Osteoblast (primary cell): ENCODE measurements around the gene TPPP2. TPM values are rescaled to one million over a fixed set of nuclear protein-coding genes. Genes with fewer than 3 reads are reported as not detected.

Source experiments
- DNase-seq: peaks from one replicate; pipeline ENCODE4 v3.0.0; 2011; ENCODE audit warnings: low spot score, mixed read lengths; ENCODE audit not compliant: insufficient read length; ENCODE audit errors: missing footprints
- H2AFZ ChIP-seq: 2 replicates; pipeline ENCODE4 v1.6.0; 2011; ENCODE audit warnings: mild to moderate bottlenecking, low read length
- H3K27ac ChIP-seq: 2 replicates; pipeline ENCODE4 v1.5.1; 2011; ENCODE audit warnings: mild to moderate bottlenecking, low read depth, low read length, moderate library complexity
- H3K27me3 ChIP-seq: 2 replicates; pipeline ENCODE4 v1.6.0; 2012; ENCODE audit warnings: mild to moderate bottlenecking, control low read depth, inconsistent platforms, low read length, moderate library complexity; ENCODE audit not compliant: insufficient read depth
- H3K36me3 ChIP-seq: 2 replicates; pipeline ENCODE4 v1.5.1; 2011; ENCODE audit warnings: mild to moderate bottlenecking, low read length, control low read depth, moderate library complexity; ENCODE audit not compliant: insufficient read depth
- H3K4me1 ChIP-seq: 2 replicates; pipeline ENCODE4 v1.5.1; 2011; ENCODE audit warnings: mild to moderate bottlenecking, low read length, control low read depth, moderate library complexity; ENCODE audit not compliant: insufficient read depth
- H3K4me2 ChIP-seq: 2 replicates; pipeline ENCODE4 v1.6.0; 2011; ENCODE audit warnings: mild to moderate bottlenecking, low read length; ENCODE audit not compliant: insufficient read depth
- H3K4me3 ChIP-seq: fragments of 200-600 bp; sonication (generic); 3 replicates; pipeline ENCODE4 v1.5.1; 2012; ENCODE audit warnings: mild to moderate bottlenecking, low read length, inconsistent platforms; ENCODE audit not compliant: insufficient read depth
- H3K79me2 ChIP-seq: 2 replicates; pipeline ENCODE4 v1.6.0; 2012; ENCODE audit warnings: mild to moderate bottlenecking, low read length, control low read depth, inconsistent platforms; ENCODE audit not compliant: insufficient read depth
- H3K9me3 ChIP-seq: 2 replicates; pipeline ENCODE4 v1.5.1; 2011; ENCODE audit warnings: low read depth, low read length, control low read depth
- H4K20me1 ChIP-seq: 2 replicates; pipeline ENCODE4 v1.6.0; 2012; ENCODE audit warnings: mild to moderate bottlenecking, low read length, control low read depth; ENCODE audit not compliant: insufficient read depth
- CTCF ChIP-seq: IDR thresholded peaks from 2 replicates; pipeline ENCODE4 v1.5.1; 2011; ENCODE audit warnings: mild to moderate bottlenecking, low read depth, low read length, moderate library complexity; ENCODE audit errors: extremely low read depth
- total RNA-seq: library from RNA; depleted of rRNA; stranded (reverse); fragments of >200 nt; gene quantifications from 2 replicates; pipeline ENCODE4 v1.2.3, GENCODE V29; 2012

TPPP2 gene
- total RNA-seq, 1 donor: not detected

DNA sequence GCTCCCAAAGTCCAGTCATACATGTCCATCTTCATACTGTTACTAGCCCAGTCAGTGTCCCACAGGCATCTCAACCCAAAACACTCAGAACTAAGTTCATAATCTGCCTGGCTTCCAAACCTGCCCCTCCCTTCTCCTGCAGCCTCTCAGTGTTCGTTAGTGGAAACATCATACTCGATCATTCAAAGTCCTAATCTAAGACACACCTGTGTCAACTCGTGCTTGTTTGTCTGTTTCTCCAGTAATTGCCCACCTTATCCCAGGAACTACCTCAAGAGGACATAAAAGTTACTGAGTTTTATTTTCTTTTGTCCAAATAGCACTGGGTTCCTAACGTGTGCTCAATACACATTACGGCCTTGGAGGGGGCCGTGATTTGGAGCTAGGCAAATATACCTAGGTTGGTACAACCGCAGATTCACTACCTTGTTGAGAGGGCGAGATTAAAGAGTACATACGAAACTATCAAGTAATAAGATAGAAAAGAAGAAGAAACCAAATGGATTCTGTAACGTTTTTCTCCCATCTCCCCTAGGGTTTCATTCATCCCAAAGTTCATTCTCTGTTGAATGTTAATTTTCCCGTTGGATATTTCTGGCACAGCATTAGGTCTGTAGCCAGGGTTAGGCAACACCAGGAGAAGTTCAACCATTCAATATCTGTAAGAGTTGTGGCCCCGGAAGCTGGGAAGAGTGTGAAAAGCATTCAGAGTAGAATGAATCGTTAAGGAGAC is 30.8 kb downstream of the TPPP2 start:
- H4K20me1 ChIP-seq: no peaks in the 10 kb centered on the region
- H3K4me3 ChIP-seq: no peak overlapping the region
- no peaks in the 10 kb centered on the region for H3K27me3 ChIP-seq
- H3K36me3 ChIP-seq: no peaks in the 10 kb centered on the region
- no peaks in the 10 kb centered on the region for H3K9me3 ChIP-seq
- peaks cover 35% of the 10 kb centered on the region for H3K4me1 ChIP-seq
- no peak for TF ChIP-seq CTCF
- H2AFZ ChIP-seq: peak overlapping the region; percentile 62
- no peaks in the 10 kb centered on the region for H3K79me2 ChIP-seq
- DNase-seq: peak; percentile 27
- peak overlapping the region; percentile 1 for H3K27ac ChIP-seq
- H3K4me2 ChIP-seq: peak overlapping the region; percentile 66

GRCh38 chr14:21061347-21061668 is 31.3 kb downstream of the TPPP2 start:
- no peaks in the 10 kb centered on the region for H3K27me3 ChIP-seq
- H3K4me3 ChIP-seq: no peak overlapping the region
- H2AFZ ChIP-seq: no peak overlapping the region
- no peak overlapping the region for H3K27ac ChIP-seq
- H3K9me3 ChIP-seq: no peaks in the 10 kb centered on the region
- DNase-seq: no peak
- H3K4me2 ChIP-seq: no peak overlapping the region
- H3K79me2 ChIP-seq: no peaks in the 10 kb centered on the region
- no peaks in the 10 kb centered on the region for H3K36me3 ChIP-seq
- TF ChIP-seq CTCF: no peak
- peaks cover 35% of the 10 kb centered on the region for H3K4me1 ChIP-seq
- H4K20me1 ChIP-seq: no peaks in the 10 kb centered on the region

DNA sequence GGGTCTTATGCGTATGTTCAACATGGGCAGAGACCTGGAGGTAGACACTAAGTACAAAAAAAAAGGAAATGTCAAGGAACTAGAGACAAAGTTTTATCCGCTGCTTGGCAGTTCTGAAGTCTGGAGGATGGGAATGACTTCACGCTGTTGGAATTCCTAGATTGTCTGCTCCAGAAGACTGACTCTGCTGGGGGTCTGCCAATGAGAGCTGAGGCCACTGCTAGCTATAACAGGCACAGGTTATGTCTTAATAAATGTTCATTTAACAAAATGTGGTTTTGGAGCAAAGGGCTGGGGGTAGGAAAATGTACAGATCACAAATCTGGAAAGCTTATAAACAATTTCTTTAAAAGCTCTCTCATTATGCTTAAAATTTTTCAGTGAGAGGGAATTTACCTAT is 33.5 kb downstream of the TPPP2 start:
- H3K9me3 ChIP-seq: no peaks in the 10 kb centered on the region
- H3K27me3 ChIP-seq: no peaks in the 10 kb centered on the region
- H4K20me1 ChIP-seq: no peaks in the 10 kb centered on the region
- H3K36me3 ChIP-seq: no peaks in the 10 kb centered on the region
- H3K79me2 ChIP-seq: no peaks in the 10 kb centered on the region
- peak; percentile 86 for DNase-seq
- H3K27ac ChIP-seq: no peak overlapping the region
- no peak for TF ChIP-seq CTCF
- peak overlapping the region; percentile 8 for H3K4me2 ChIP-seq
- no peak overlapping the region for H2AFZ ChIP-seq
- H3K4me3 ChIP-seq: no peak overlapping the region
- peaks cover 27% of the 10 kb centered on the region for H3K4me1 ChIP-seq

DNA sequence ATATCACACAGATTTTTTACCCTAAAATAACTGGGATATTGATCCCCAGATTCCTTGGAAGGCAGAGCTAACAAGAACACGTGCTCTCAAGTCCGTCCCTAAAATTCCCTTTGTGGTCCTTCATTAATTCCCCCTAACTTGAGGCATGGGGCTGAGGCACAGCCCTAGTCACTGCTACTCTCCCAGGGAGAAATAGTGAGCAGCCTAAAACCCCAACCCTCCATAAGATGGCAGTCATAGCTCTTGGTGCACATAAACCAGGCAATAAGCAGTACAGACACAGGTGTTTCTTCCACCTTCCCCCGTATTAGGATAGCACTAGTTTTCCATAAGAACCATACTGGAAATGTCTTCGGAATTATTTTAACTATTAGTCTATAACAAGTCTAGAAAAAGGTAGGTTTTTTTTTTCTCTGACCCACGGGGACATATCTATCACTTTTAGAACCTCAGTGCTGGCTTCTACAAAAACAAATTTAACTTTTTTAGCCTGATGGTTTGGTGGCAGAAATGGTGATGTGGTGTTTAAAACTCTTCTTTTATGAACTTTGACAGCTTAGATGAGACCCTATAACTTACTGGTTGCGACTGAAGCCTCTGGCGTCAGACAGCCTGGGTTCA is 37.0 kb downstream of the TPPP2 start:
- H3K9me3 ChIP-seq: no peaks in the 10 kb centered on the region
- no peaks in the 10 kb centered on the region for H3K36me3 ChIP-seq
- peaks cover 33% of the 10 kb centered on the region for H3K4me1 ChIP-seq
- H3K79me2 ChIP-seq: no peaks in the 10 kb centered on the region
- no peak overlapping the region for H3K27ac ChIP-seq
- no peaks in the 10 kb centered on the region for H3K27me3 ChIP-seq
- peak; percentile 22 for TF ChIP-seq CTCF
- H4K20me1 ChIP-seq: no peaks in the 10 kb centered on the region
- H2AFZ ChIP-seq: no peak overlapping the region
- DNase-seq: peak; percentile 76
- H3K4me3 ChIP-seq: no peak overlapping the region
- H3K4me2 ChIP-seq: no peak overlapping the region
